Activated CD8-positive, alpha-beta memory T cell treated with anti-CD3 and anti-CD28 coated beads, Interleukin-2, amount 10 ng/mL, durations not matched to agents 7 days and 5 days (primary cell): ENCODE results near the gene HSPA12A. TPM values are rescaled to one million over a fixed set of nuclear protein-coding genes. Genes with fewer than 3 reads are reported as not detected.

Experiments
- ATAC-seq: fragments of 150-1000 bp; cut with Tn5 transposase; one replicate; pipeline ENCODE4 v1.10.0; 2021; ENCODE audit warnings: moderate library complexity
- CTCF ChIA-PET: fragments of 350-600 bp; sonication (Branson Sonifier 250); formaldehyde crosslinking; loops from one replicate; lab custom pipeline; 2021; ENCODE audit warnings: antibody characterized with exemption; lab: Charles Lee
- DNase-seq: peaks from one replicate; pipeline ENCODE4 v3.0.0-alpha.2; 2020
- H3K27ac Mint-ChIP-seq: one replicate; pipeline ENCODE4 v1.8.0; 2021; ENCODE audit warnings: mild to moderate bottlenecking, mixed read lengths
- H3K27me3 Mint-ChIP-seq: one replicate; pipeline ENCODE4 v1.8.0; 2021; ENCODE audit warnings: mixed read lengths
- H3K36me3 Mint-ChIP-seq: one replicate; pipeline ENCODE4 v1.8.0; 2021; ENCODE audit warnings: mild to moderate bottlenecking, mixed read lengths
- H3K4me1 Mint-ChIP-seq: one replicate; pipeline ENCODE4 v1.8.0; 2021; ENCODE audit warnings: mixed read lengths
- H3K4me3 Mint-ChIP-seq: one replicate; pipeline ENCODE4 v1.8.0; 2021; ENCODE audit warnings: mild to moderate bottlenecking, moderate library complexity, mixed read lengths
- H3K9me3 Mint-ChIP-seq: one replicate; pipeline ENCODE4 v1.8.0; 2022; ENCODE audit warnings: low read depth, mixed read lengths
- total RNA-seq, 2 experiments: library from RNA; stranded (reverse); gene quantifications; one replicate each; pipeline ENCODE4 v1.2.3, GENCODE V29; 2021

Gene HSPA12A
- total RNA-seq, 2 experiments from 2014 or later: not detected

GRCh38 chr10:116698364-116698763, 44.0 kb downstream of the HSPA12A start:
- no peaks in the 10 kb centered on the region for H3K36me3 Mint-ChIP-seq
- ATAC-seq (no peak), DNase-seq (no peak)
- no peak overlapping the region for H3K4me3 Mint-ChIP-seq
- CTCF ChIA-PET: no interaction called here
- no peak overlapping the region for H3K27ac Mint-ChIP-seq
- no peaks in the 10 kb centered on the region for H3K4me1 Mint-ChIP-seq
- H3K27me3 Mint-ChIP-seq: no peaks in the 10 kb centered on the region
- H3K9me3 Mint-ChIP-seq: no peaks in the 10 kb centered on the region

GRCh38 chr10:116697816-116698215, 44.5 kb downstream of the HSPA12A start:
- ATAC-seq: no peak
- no peak overlapping the region for H3K27ac Mint-ChIP-seq
- CTCF ChIA-PET: no interaction called here
- H3K9me3 Mint-ChIP-seq: no peaks in the 10 kb centered on the region
- DNase-seq: no peak
- H3K4me1 Mint-ChIP-seq: no peaks in the 10 kb centered on the region
- no peaks in the 10 kb centered on the region for H3K27me3 Mint-ChIP-seq
- no peaks in the 10 kb centered on the region for H3K36me3 Mint-ChIP-seq
- H3K4me3 Mint-ChIP-seq: no peak overlapping the region

DNA sequence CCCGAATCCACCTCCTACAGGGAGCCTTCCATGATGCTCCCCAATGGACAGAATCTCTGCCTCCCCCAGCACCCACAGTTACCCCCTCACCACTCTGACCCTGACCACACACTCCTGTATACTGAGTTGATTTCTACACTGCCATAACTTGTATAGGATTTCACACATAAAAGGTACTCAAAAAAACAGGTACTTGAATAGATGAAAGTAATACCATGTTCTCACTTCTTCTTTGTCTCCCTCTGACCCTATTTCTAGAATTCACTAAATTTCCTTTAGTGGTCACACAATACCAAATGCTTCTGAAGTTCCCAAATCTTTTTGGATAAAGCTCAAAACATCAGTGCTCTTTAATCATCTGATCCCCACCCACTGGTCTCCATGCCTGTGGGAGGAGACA, 45.4 kb downstream of the HSPA12A start:
- CTCF ChIA-PET: no interaction called here
- Mint-ChIP-seq H3K4me3 (no peak overlapping the region), H3K27me3 (no peaks in the 10 kb centered on the region), H3K27ac (no peak overlapping the region), H3K4me1 (no peaks in the 10 kb centered on the region), H3K36me3 (no peaks in the 10 kb centered on the region), H3K9me3 (no peaks in the 10 kb centered on the region)
- DNase-seq (no peak), ATAC-seq (no peak)

GRCh38 chr10:116694927-116695268, 47.5 kb downstream of the HSPA12A start:
- no peak overlapping the region for H3K4me3 Mint-ChIP-seq
- peaks cover 2% of the 10 kb centered on the region for H3K27me3 Mint-ChIP-seq
- H3K9me3 Mint-ChIP-seq: no peaks in the 10 kb centered on the region
- no peak overlapping the region for H3K27ac Mint-ChIP-seq
- CTCF ChIA-PET: no interaction called here
- H3K36me3 Mint-ChIP-seq: no peaks in the 10 kb centered on the region
- DNase-seq (no peak), ATAC-seq (no peak)
- H3K4me1 Mint-ChIP-seq: no peaks in the 10 kb centered on the region

DNA sequence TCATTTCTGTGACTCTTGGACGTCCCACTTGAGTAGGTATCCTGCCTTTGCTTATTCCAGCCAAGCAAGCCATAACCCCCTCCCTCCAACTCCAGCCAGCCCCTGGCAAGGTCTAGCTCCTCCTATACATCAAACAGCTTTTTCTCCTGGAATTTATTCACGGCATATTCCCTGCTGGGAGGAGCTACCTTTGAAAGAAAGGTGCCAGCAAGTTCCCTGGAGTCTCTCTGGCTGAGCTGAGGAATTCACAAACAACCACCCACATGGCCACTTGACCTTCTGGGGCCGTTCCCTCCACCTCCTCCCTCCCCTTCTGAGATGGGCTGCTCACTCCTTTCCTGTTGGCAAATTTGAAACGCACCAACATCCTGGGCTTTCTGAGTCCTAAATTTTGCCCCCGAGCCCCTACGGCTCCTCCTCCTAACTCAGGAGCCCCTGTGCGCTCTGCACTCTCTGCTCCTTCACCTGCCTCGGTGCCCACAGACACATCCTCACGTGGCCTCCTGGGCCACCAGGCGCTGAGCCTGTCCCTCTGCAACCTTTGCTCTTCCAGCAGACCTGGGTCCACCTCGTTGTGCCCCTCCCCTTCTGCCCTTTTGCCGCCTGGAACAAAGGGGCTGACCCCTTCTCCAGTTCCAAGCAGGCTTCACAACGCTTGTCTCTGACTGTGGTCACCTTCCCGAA, 48.0 kb downstream of the HSPA12A start:
- no peaks in the 10 kb centered on the region for H3K36me3 Mint-ChIP-seq
- no peaks in the 10 kb centered on the region for H3K9me3 Mint-ChIP-seq
- DNase-seq: no peak
- no peaks in the 10 kb centered on the region for H3K4me1 Mint-ChIP-seq
- H3K4me3 Mint-ChIP-seq: no peak overlapping the region
- CTCF ChIA-PET: no interaction called here
- H3K27me3 Mint-ChIP-seq: peaks cover 2% of the 10 kb centered on the region
- no peak overlapping the region for H3K27ac Mint-ChIP-seq
- no peak for ATAC-seq

DNA sequence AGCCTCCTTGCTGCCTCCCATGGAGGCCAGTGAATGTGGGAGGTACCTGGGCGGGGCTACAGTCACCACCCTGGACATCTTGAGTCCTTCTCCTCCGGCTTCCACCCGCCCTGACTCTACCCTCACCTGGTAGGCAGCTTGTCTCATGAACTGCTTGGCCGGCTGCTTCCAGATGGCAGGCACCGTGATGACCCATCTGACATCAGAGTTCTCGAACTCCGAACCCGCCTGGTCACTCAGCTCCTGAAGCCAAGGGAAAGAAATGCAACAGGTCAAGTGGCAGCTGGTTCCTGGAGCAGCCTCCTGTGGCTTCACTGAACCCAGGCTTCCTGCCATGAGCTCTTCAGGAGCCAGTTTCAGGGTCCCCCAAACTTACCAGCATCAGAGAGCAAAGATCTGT, 50.1 kb downstream of the HSPA12A start:
- no peak overlapping the region for H3K27ac Mint-ChIP-seq
- DNase-seq (no peak), ATAC-seq (no peak)
- CTCF ChIA-PET: no interaction called here
- no peak overlapping the region for H3K4me3 Mint-ChIP-seq
- no peaks in the 10 kb centered on the region for H3K9me3 Mint-ChIP-seq
- H3K4me1 Mint-ChIP-seq: no peaks in the 10 kb centered on the region
- H3K27me3 Mint-ChIP-seq: peaks cover 2% of the 10 kb centered on the region
- no peaks in the 10 kb centered on the region for H3K36me3 Mint-ChIP-seq

DNA sequence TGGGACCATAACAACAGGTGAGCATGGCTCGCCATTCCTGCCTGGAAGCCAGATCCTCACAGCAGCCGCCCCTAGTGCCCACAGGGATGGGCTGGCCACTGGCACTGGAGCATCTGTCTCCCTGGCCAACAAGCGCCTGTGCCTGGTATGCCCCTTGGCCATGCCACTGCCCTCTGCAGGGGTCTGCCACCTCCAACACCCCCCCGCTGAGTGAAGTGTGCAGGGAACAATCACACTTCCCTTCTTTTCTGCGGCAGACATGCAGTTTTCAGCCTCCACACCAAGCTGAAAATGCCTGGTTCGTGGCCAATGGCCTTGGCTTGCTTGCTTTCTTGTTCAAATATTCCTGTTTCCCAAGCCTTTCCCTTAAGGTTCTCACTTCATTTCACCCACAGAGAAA, 50.7 kb downstream of the HSPA12A start:
- Mint-ChIP-seq H3K27ac (no peak overlapping the region), H3K36me3 (no peaks in the 10 kb centered on the region), H3K4me1 (no peaks in the 10 kb centered on the region), H3K27me3 (peaks cover 2% of the 10 kb centered on the region), H3K9me3 (no peaks in the 10 kb centered on the region), H3K4me3 (no peak overlapping the region)
- CTCF ChIA-PET: no interaction called here
- DNase-seq (no peak), ATAC-seq (no peak)

DNA sequence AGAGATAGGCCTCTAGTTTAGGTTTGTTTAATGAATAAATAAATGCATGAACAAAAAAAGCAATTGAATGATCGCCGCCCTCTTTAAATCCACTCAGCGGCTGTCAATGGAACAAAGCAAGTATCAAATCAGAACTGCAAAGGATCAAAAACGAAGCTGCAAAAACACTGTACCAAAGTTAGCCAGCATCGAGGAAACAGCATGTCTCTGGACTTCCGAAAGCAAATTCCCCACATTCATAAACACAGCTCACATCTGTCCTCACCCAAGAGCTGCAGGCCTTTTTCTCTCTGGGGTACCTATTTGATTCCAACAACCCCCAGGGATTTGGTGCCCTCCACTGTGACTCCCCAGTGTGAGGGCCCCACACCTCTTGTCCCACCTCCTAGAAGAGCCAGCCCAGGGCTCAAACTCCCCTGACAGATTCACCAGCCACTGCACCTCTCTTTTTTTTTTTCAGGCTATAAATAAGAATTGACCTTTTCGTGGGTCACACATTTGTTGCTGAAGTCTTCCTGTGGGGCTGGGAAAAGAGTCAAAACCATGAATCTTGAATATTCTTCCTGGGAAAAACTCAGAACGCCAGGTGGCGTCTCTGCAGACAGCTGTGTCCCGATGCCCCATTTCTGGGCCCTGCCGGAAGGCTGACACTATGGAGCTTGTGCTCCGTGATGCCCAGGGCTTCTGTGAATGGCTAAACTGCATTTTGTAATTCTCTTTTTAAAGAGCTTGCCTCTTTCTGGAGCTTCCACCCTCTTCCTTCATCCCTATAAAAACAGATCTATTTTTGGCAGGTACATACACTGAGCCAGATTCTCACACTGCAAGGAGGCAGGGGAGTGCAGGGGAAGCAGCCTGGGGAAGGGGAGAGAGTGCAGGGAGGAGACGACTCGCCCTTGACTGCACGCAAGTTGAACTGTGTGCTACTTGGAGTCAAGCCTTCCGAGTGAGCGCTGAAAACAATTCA, 51.7 kb downstream of the HSPA12A start:
- H3K4me3 Mint-ChIP-seq: no peak overlapping the region
- DNase-seq (no peak), ATAC-seq (no peak)
- CTCF ChIA-PET: interaction anchor here (1.0 kb wide), 1 partner anchor 9 kb away, joined by 3 read pairs; no protein-coding TSS in a partner anchor
- peaks cover 2% of the 10 kb centered on the region for H3K27me3 Mint-ChIP-seq
- H3K4me1 Mint-ChIP-seq: no peaks in the 10 kb centered on the region
- no peak overlapping the region for H3K27ac Mint-ChIP-seq
- H3K36me3 Mint-ChIP-seq: no peaks in the 10 kb centered on the region
- no peaks in the 10 kb centered on the region for H3K9me3 Mint-ChIP-seq

GRCh38 chr10:116689744-116690143, 52.6 kb downstream of the HSPA12A start:
- H3K36me3 Mint-ChIP-seq: no peaks in the 10 kb centered on the region
- DNase-seq (no peak), ATAC-seq (no peak)
- H3K4me3 Mint-ChIP-seq: no peak overlapping the region
- CTCF ChIA-PET: interaction anchor here (1.0 kb wide), 1 partner anchor 8 kb away, joined by 3 read pairs; no protein-coding TSS in a partner anchor
- no peaks in the 10 kb centered on the region for H3K9me3 Mint-ChIP-seq
- H3K4me1 Mint-ChIP-seq: no peaks in the 10 kb centered on the region
- H3K27ac Mint-ChIP-seq: no peak overlapping the region
- peaks cover 2% of the 10 kb centered on the region for H3K27me3 Mint-ChIP-seq

DNA sequence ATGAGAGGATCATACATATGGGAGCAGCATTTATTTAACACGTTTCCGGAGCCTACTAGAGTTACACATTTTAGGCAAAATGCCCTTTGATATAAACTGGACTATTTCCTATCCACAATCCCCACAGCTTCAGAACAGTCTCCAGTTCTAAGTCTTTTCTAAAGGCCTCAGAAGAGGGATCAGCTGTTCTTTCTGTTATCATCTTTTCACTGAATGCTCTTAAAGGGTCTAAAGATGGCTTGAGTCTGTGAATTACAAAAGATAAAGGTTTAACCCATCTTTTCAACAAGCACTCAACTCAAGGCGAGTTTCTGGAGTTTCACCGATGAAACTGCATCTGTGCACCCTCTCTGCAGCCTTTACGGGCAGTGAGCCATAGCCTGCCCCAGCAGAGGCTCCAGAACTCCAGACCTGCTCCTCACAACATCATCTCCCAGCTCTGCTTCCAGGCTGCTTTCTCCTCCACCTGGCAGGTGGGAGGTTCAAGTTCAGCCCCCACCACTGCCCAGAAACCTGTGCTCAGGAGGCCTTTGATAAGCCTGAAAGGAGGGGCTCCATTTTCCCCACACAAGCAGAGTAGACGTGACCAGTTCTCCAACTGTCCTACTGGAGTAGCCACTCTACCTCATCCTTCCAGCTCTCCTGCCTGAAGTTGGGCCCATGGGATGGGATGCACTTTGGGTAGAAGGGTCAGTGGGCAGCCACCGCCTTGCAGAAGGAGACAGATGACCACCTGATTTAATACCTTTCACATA, 53.4 kb downstream of the HSPA12A start:
- no peak overlapping the region for H3K27ac Mint-ChIP-seq
- no peaks in the 10 kb centered on the region for H3K9me3 Mint-ChIP-seq
- H3K36me3 Mint-ChIP-seq: no peaks in the 10 kb centered on the region
- DNase-seq: no peak
- H3K27me3 Mint-ChIP-seq: peaks cover 2% of the 10 kb centered on the region
- ATAC-seq: no peak
- no peaks in the 10 kb centered on the region for H3K4me1 Mint-ChIP-seq
- H3K4me3 Mint-ChIP-seq: no peak overlapping the region
- CTCF ChIA-PET: interaction anchor here (1.3 kb wide), 1 partner anchor 99 kb away, joined by 5 read pairs; no protein-coding TSS in a partner anchor

DNA sequence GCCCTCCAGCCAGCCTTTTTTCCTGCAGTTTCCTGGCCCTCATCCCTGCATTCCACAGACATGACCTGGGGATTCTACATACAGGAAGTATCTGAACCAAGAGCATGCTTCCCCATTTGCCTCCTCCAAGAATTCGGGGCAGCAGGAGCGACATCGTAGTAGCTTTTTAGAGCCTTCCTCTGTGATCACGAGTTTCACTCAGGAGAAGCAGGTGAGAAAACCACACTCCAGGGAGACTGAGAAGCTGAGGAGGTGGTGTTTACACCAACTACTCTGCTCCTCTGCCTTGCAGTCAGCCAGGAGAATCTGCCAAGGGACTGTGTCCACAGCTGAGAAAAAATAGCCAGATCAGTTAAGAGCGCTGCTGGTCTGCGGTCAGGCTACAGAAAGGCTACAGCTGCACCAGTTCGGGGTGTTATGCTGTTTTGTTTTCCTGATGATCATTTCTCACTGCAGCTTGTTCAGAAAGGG, 54.1 kb downstream of the HSPA12A start:
- DNase-seq (no peak), ATAC-seq (no peak)
- CTCF ChIA-PET: interaction anchor here (0.9 to 1.3 kb wide), 2 partner anchors 100 to 110 kb away, joined by 3 to 5 read pairs; no protein-coding TSS in a partner anchor
- no peaks in the 10 kb centered on the region for H3K9me3 Mint-ChIP-seq
- peaks cover 2% of the 10 kb centered on the region for H3K27me3 Mint-ChIP-seq
- no peaks in the 10 kb centered on the region for H3K36me3 Mint-ChIP-seq
- no peak overlapping the region for H3K27ac Mint-ChIP-seq
- no peaks in the 10 kb centered on the region for H3K4me1 Mint-ChIP-seq
- H3K4me3 Mint-ChIP-seq: no peak overlapping the region

GRCh38 chr10:116687633-116688032, 54.7 kb downstream of the HSPA12A start:
- CTCF ChIA-PET: interaction anchor here (0.9 kb wide), 1 partner anchor 110 kb away, joined by 3 read pairs; no protein-coding TSS in a partner anchor
- Mint-ChIP-seq H3K27ac (no peak overlapping the region), H3K4me1 (no peaks in the 10 kb centered on the region), H3K27me3 (peaks cover 2% of the 10 kb centered on the region), H3K4me3 (no peak overlapping the region), H3K36me3 (no peaks in the 10 kb centered on the region), H3K9me3 (no peaks in the 10 kb centered on the region)
- no peak for ATAC-seq
- no peak for DNase-seq

DNA sequence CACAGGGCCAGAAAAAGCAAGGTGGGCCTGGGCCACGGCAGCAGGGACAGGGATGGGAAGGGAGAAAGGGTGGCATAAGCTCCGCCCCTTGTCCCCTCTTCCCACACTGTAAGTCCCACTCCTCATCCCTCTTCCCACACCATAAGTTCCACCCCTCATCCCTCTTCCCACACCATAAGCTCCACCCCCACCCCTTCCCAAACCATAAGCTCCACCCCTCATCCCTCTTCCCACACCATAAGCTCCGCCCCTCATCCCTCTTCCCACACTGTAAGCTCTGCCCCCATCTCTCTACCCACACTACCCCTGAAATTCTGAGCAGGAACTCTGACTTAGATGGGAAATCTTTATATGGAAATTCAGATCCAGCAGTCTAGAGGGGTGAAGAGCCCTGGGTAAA, 55.7 kb downstream of the HSPA12A start:
- DNase-seq (no peak), ATAC-seq (no peak)
- Mint-ChIP-seq H3K27me3 (peaks cover 2% of the 10 kb centered on the region), H3K36me3 (no peaks in the 10 kb centered on the region), H3K27ac (no peak overlapping the region), H3K4me3 (no peak overlapping the region), H3K4me1 (no peaks in the 10 kb centered on the region), H3K9me3 (no peaks in the 10 kb centered on the region)
- CTCF ChIA-PET: interaction anchor here (1.7 kb wide), 1 partner anchor 102 kb away, joined by 8 read pairs; no protein-coding TSS in a partner anchor
